MG63 (cell line): ENCODE results near the gene PROM1. TPM values are rescaled to one million over a fixed set of nuclear protein-coding genes. Genes with fewer than 3 reads are reported as not detected.
A peak's percentile ranks its signal among the peaks of the same experiment; 100 is the strongest.

Experiments
- DNase-seq: peaks from one replicate; pipeline ENCODE4 v3.0.0-alpha.2; 2020
- H3K27me3 ChIP-seq: fragments of 250-450 bp; sonication (Bioruptor Pico); 2 replicates; pipeline ENCODE4 v1.5.1; 2020; ENCODE audit warnings: mild to moderate bottlenecking, moderate library complexity
- H3K36me3 ChIP-seq: fragments of 250-450 bp; sonication (Bioruptor Pico); 2 replicates; pipeline ENCODE4 v1.5.1; 2020; ENCODE audit warnings: mild to moderate bottlenecking, moderate library complexity
- H3K4me3 ChIP-seq: fragments of 250-450 bp; sonication (Bioruptor Pico); 2 replicates; pipeline ENCODE4 v1.5.1; 2020; ENCODE audit warnings: mild to moderate bottlenecking, moderate library complexity
- H3K9me3 ChIP-seq: fragments of 250-450 bp; sonication (Bioruptor Pico); 2 replicates; pipeline ENCODE4 v1.5.1; 2020; ENCODE audit warnings: mild to moderate bottlenecking, moderate library complexity
- total RNA-seq: library from RNA; depleted of rRNA; stranded (reverse); fragments of >200 nt; shearing (Covaris generic); gene quantifications from 2 replicates; pipeline ENCODE4 v1.2.3, GENCODE V29; 2014; ENCODE audit warnings: low replicate concordance; rRNA removed

Gene PROM1
- total RNA-seq, 1 experiment from 2014 or later = not detected

GRCh38 chr4:15929540-15929939, 154.3 kb downstream of the PROM1 start:
- no peaks in the 10 kb centered on the region for H3K9me3 ChIP-seq
- no peaks in the 10 kb centered on the region for H3K36me3 ChIP-seq
- DNase-seq = no peak
- no peak overlapping the region for H3K4me3 ChIP-seq
- H3K27me3 ChIP-seq = no peaks in the 10 kb centered on the region

- Histone ChIP-seq H3K27me3 (no peaks in the 10 kb centered on the region), H3K36me3 (no peaks in the 10 kb centered on the region), H3K9me3 (no peaks in the 10 kb centered on the region), H3K4me3 (no peak overlapping the region)
- DNase-seq = no peak
Observed at GRCh38 chr4:15928883-15929282, 154.9 kb downstream of the PROM1 start.

GRCh38 chr4:15926486-15926885, 157.3 kb downstream of the PROM1 start:
- Histone ChIP-seq H3K27me3 (no peaks in the 10 kb centered on the region), H3K9me3 (no peaks in the 10 kb centered on the region), H3K36me3 (no peaks in the 10 kb centered on the region), H3K4me3 (no peak overlapping the region)
- DNase-seq = peak; percentile 13

GRCh38 chr4:15925830-15926229, 158.0 kb downstream of the PROM1 start:
- Histone ChIP-seq H3K4me3 (no peak overlapping the region), H3K9me3 (no peaks in the 10 kb centered on the region), H3K36me3 (no peaks in the 10 kb centered on the region), H3K27me3 (no peaks in the 10 kb centered on the region)
- peak; percentile 18 for DNase-seq

- no peaks in the 10 kb centered on the region for H3K27me3 ChIP-seq
- no peak for DNase-seq
- H3K36me3 ChIP-seq = no peaks in the 10 kb centered on the region
- H3K4me3 ChIP-seq = no peak overlapping the region
- no peaks in the 10 kb centered on the region; the same call in 1 of the 2 replicates for H3K9me3 ChIP-seq
Observed at GRCh38 chr4:15921592-15921932, 162.3 kb downstream of the PROM1 start.

- Histone ChIP-seq H3K9me3 (no peaks in the 10 kb centered on the region; the same call in 1 of the 2 replicates), H3K36me3 (no peaks in the 10 kb centered on the region), H3K4me3 (no peak overlapping the region), H3K27me3 (no peaks in the 10 kb centered on the region)
- DNase-seq = peak; percentile 91
Observed at GRCh38 chr4:15920723-15921591, 162.9 kb downstream of the PROM1 start.

- Histone ChIP-seq H3K27me3 (no peaks in the 10 kb centered on the region), H3K4me3 (no peak overlapping the region), H3K36me3 (no peaks in the 10 kb centered on the region), H3K9me3 (no peaks in the 10 kb centered on the region; the same call in 1 of the 2 replicates)
- DNase-seq = no peak
Observed at GRCh38 chr4:15918484-15919129, 165.2 kb downstream of the PROM1 start.

Other genes with a start within 250 kb of the PROM1 start
- not detected in 2 replicates for gene FGFBP1, start 145.3 kb downstream of the PROM1 start, total RNA-seq
- not detected in 2 replicates for gene FGFBP2, start 120.8 kb downstream of the PROM1 start, total RNA-seq
- gene TAPT1, start 142.4 kb upstream of the PROM1 start, total RNA-seq = 2.3 and 7.9 TPM in 2 replicates